HFFc6 (cell line): ENCODE results near the gene ZRANB3. TPM values are rescaled to one million over a fixed set of nuclear protein-coding genes. Genes with fewer than 3 reads are reported as not detected.
A peak's percentile ranks its signal among the peaks of the same experiment; 100 is the strongest.

ENCODE experiments used
- DNase-seq: peaks from one replicate; pipeline ENCODE4 v3.0.0-alpha.2; 2018
- H3K27ac Mint-ChIP-seq: 2 replicates; pipeline ENCODE4 v1.8.0; 2020; ENCODE audit warnings: mild to moderate bottlenecking, mixed read lengths
- H3K27me3 Mint-ChIP-seq: 2 replicates; pipeline ENCODE4 v1.8.0; 2021; ENCODE audit warnings: mild to moderate bottlenecking, moderate library complexity, mixed read lengths; ENCODE audit not compliant: insufficient read depth
- H3K36me3 Mint-ChIP-seq: 2 replicates; pipeline ENCODE4 v1.8.0; 2021; ENCODE audit warnings: low read depth, mixed read lengths
- H3K4me1 Mint-ChIP-seq: 2 replicates; pipeline ENCODE4 v1.8.0; 2020; ENCODE audit warnings: low read depth, mixed read lengths
- H3K4me3 Mint-ChIP-seq: 2 replicates; pipeline ENCODE4 v1.8.0; 2020; ENCODE audit warnings: mild to moderate bottlenecking, moderate library complexity, mixed read lengths
- H3K9me3 Mint-ChIP-seq: 2 replicates; pipeline ENCODE4 v1.8.0; 2020; ENCODE audit warnings: mild to moderate bottlenecking, mixed read lengths
- CTCF ChIP-seq: fragments of 200-600 bp; sonication (generic); IDR thresholded peaks from 2 replicates; pipeline ENCODE4 v1.5.0; 2021; ENCODE audit warnings: antibody characterized with exemption, mild to moderate bottlenecking
- total RNA-seq, 6 experiments: library from RNA; stranded (reverse); fragmentation: NEBNext Ultra II Directional; extraction: Animal tissue kit (Norgen Biotek cat#: 25700); gene quantifications; 2 replicates in 1 of 6; 3 replicates in 5 of 6; pipeline ENCODE4 v1.2.3, GENCODE V29; 2021

ZRANB3 gene
- total RNA-seq, 6 experiments from 2014 or later = 8.1 to 10.2 (median 8.8) TPM

GRCh38 chr2:135248611-135249010 lies 282.4 kb downstream of the ZRANB3 start:
- no peak for TF ChIP-seq CTCF
- Mint-ChIP-seq H3K36me3 (peaks cover 16% of the 10 kb centered on the region), H3K4me1 (peaks cover 7% of the 10 kb centered on the region), H3K4me3 (no peak overlapping the region), H3K27me3 (no peaks in the 10 kb centered on the region), H3K9me3 (peaks cover 8% of the 10 kb centered on the region), H3K27ac (no peak overlapping the region)
- no peak for DNase-seq

GRCh38 chr2:135246711-135247270 lies 284.2 kb downstream of the ZRANB3 start:
- TF ChIP-seq CTCF = no peak
- Mint-ChIP-seq H3K27ac (no peak overlapping the region), H3K4me1 (peaks cover 7% of the 10 kb centered on the region), H3K36me3 (peaks cover 16% of the 10 kb centered on the region), H3K27me3 (no peaks in the 10 kb centered on the region), H3K9me3 (peaks cover 8% of the 10 kb centered on the region), H3K4me3 (no peak overlapping the region)
- no peak for DNase-seq

DNA sequence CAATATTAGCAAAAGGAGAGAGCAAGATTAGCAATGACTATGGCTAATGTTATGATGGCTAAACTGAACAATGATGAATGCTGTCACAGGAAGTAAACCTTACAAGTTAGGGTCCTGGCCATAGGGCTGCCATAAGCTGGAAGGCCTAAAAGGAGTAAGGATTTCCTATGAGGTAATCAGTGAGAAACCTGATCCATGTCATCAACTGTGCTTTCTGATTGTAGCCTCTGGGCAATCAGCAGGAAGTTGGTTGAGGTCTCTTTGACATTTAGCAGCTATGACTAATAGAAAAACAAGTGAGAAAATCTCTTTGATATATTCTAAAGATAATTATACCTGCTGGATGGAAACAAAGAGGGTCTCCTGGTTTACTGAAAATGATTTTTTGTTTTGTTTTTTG lies 285.9 kb downstream of the ZRANB3 start:
- TF ChIP-seq CTCF = no peak
- Mint-ChIP-seq H3K9me3 (peaks cover 5% of the 10 kb centered on the region), H3K27ac (no peak overlapping the region), H3K27me3 (no peaks in the 10 kb centered on the region), H3K36me3 (peaks cover 7% of the 10 kb centered on the region), H3K4me1 (peaks cover 7% of the 10 kb centered on the region), H3K4me3 (no peak overlapping the region)
- DNase-seq = peak; percentile 13

DNA sequence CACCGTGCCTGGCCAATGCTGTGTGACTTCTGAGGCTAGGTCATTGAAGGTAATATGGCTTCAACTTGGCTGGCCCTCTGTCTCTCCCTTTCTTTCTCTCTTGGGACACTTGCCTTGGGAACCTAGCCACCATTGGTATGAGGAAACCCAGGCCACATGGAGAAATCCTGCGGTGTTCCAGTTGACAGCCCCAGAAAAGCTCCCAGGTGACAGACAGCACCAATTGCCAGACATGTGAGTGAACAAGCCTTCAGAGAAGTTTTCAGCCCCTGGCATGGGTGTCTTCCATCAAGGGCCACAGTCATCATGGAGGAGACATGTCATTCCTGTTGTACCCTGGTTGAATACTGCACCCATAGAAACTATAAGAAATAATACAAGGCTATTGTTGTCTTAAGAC lies 292.4 kb downstream of the ZRANB3 start:
- no peak for DNase-seq
- Mint-ChIP-seq H3K27me3 (no peaks in the 10 kb centered on the region), H3K4me3 (no peak overlapping the region), H3K36me3 (no peaks in the 10 kb centered on the region), H3K9me3 (no peaks in the 10 kb centered on the region), H3K4me1 (no peaks in the 10 kb centered on the region), H3K27ac (no peak overlapping the region)
- TF ChIP-seq CTCF = no peak

DNA sequence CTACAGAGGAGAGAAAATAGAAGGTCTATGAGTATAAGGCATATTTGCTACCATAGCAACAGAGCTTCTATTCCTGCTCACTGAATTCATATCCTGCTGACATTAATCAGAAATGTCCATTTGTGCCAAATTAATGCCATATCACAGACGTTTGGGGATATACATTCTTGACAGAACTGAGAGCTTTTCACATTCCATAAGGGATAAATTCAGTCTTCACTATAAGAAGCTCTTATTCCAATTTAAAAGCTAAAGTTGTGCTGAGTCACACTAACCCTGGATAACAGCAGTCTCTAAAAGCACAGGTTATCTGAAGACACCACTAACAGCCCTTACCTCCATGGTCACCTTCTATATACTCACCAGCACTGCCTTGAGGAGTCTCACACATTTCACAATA lies 300.9 kb downstream of the ZRANB3 start:
- no peaks in the 10 kb centered on the region; the same call in 1 of the 2 replicates for H3K36me3 Mint-ChIP-seq
- no peak overlapping the region for H3K4me3 Mint-ChIP-seq
- no peak for TF ChIP-seq CTCF
- peaks cover 27% of the 10 kb centered on the region for H3K4me1 Mint-ChIP-seq
- no peak overlapping the region for H3K27ac Mint-ChIP-seq
- peaks cover 4% of the 10 kb centered on the region for H3K27me3 Mint-ChIP-seq
- no peak for DNase-seq
- no peaks in the 10 kb centered on the region for H3K9me3 Mint-ChIP-seq

GRCh38 chr2:135227386-135227785 lies 303.6 kb downstream of the ZRANB3 start:
- no peak for TF ChIP-seq CTCF
- H3K27me3 Mint-ChIP-seq = peaks cover 2% of the 10 kb centered on the region
- H3K9me3 Mint-ChIP-seq = no peaks in the 10 kb centered on the region
- peak overlapping the region; percentile 78 for H3K27ac Mint-ChIP-seq
- peaks cover 27% of the 10 kb centered on the region for H3K4me1 Mint-ChIP-seq
- peak; percentile 70 for DNase-seq
- peak overlapping the region; percentile 16; the same call in 1 of the 2 replicates for H3K4me3 Mint-ChIP-seq
- no peaks in the 10 kb centered on the region; the same call in 1 of the 2 replicates for H3K36me3 Mint-ChIP-seq
